ENCODE results near the gene IFTAP.

Gene IFTAP

GRCh38 chr11:36600180-36600579 lies 5.9 kb downstream of the IFTAP start:
- no peak for DNase-seq

- DNase-seq: no peak
Measured at GRCh38 chr11:36601155-36601554, 6.9 kb downstream of the IFTAP start.

- no peak for DNase-seq
Measured at GRCh38 chr11:36602135-36602534, 7.8 kb downstream of the IFTAP start.

GRCh38 chr11:36605221-36606216 lies 11.2 kb downstream of the IFTAP start:
- DNase-seq: no peak

- no peak for DNase-seq
Measured at GRCh38 chr11:36608491-36609199, 14.3 kb downstream of the IFTAP start.

GRCh38 chr11:36609383-36609782 lies 15.1 kb downstream of the IFTAP start:
- DNase-seq: no peak

- no peak for DNase-seq
Measured at GRCh38 chr11:36615826-36616225, 21.5 kb downstream of the IFTAP start.

- no peak for DNase-seq
Measured at GRCh38 chr11:36617543-36618362, 23.5 kb downstream of the IFTAP start.

- DNase-seq: no peak
Measured at GRCh38 chr11:36618363-36619047, 24.2 kb downstream of the IFTAP start.

- DNase-seq: no peak
Measured at GRCh38 chr11:36619502-36619901, 25.2 kb downstream of the IFTAP start.

GRCh38 chr11:36620246-36620645 lies 25.9 kb downstream of the IFTAP start:
- no peak for DNase-seq

GRCh38 chr11:36622431-36623136 lies 28.3 kb downstream of the IFTAP start:
- no peak for DNase-seq

- no peak for DNase-seq
Measured at GRCh38 chr11:36623494-36623893, 29.2 kb downstream of the IFTAP start.

GRCh38 chr11:36627006-36627405 lies 32.7 kb downstream of the IFTAP start:
- no peak for DNase-seq

- DNase-seq: no peak
Measured at GRCh38 chr11:36627471-36627870, 33.2 kb downstream of the IFTAP start.

GRCh38 chr11:36628141-36628540 lies 33.8 kb downstream of the IFTAP start:
- no peak for DNase-seq

GRCh38 chr11:36628765-36629244 lies 34.5 kb downstream of the IFTAP start:
- DNase-seq: no peak

- DNase-seq: no peak
Measured at GRCh38 chr11:36631774-36632173, 37.5 kb downstream of the IFTAP start.

- DNase-seq: no peak
Measured at GRCh38 chr11:36635066-36635862, 41.0 kb downstream of the IFTAP start.

GRCh38 chr11:36638556-36638955 lies 44.3 kb downstream of the IFTAP start:
- DNase-seq: no peak

Data from NCI-H1436 treated with DMSO at 0.1 percent for 48 hours (cell line).